GM12891 (cell line): ENCODE measurements around the gene RAB25.
"Not testable (repeated sequence)": the region's sequence is repeated elsewhere in the genome, so short reads cannot be mapped to it uniquely, and the experiment has no call there.

Experiments used
- DNase-seq: peaks from one replicate; pipeline ENCODE4 v3.0.0; 2011; ENCODE audit warnings: low spot score; ENCODE audit not compliant: insufficient read length
- FAIRE-seq: peaks from 2 replicates; lab custom pipeline; 2011; peaks lifted over from hg19 to GRCh38; lab: Jason Lieb, UNC
- PAX5 ChIP-seq: IDR thresholded peaks from 2 replicates; pipeline ENCODE4 v1.6.1; 2011; ENCODE audit warnings: low read length, moderate library complexity, mild to moderate bottlenecking; ENCODE audit not compliant: insufficient read depth, severe bottlenecking
- POLR2A ChIP-seq: IDR thresholded peaks from 2 replicates; pipeline ENCODE4 v1.6.1; 2011; ENCODE audit warnings: low read depth, low read length, control low read depth
- POLR2AphosphoS5 ChIP-seq: IDR thresholded peaks from 2 replicates; pipeline ENCODE4 v1.6.1; 2011; ENCODE audit warnings: low read depth, low read length, control low read depth
- POU2F2 ChIP-seq: IDR thresholded peaks from 2 replicates; pipeline ENCODE4 v1.6.1; 2011; ENCODE audit warnings: low read depth, mild to moderate bottlenecking, control low read depth, low read length, moderate library complexity
- SPI1 ChIP-seq: IDR thresholded peaks from 2 replicates; pipeline ENCODE4 v1.6.1; 2011; ENCODE audit warnings: low read depth, low read length, control low read depth
- TAF1 ChIP-seq: IDR thresholded peaks from 2 replicates; pipeline ENCODE4 v1.6.1; 2011; ENCODE audit warnings: low read depth, low read length, control low read depth

Gene RAB25

GRCh38 chr1:156069490-156070455 lies 8.8 kb downstream of the RAB25 start:
- DNase-seq (no peak), FAIRE-seq (no peak)
- TF ChIP-seq POLR2A, result no peak
- TF ChIP-seq POU2F2, result no peak
- no peak for TF ChIP-seq SPI1
- TF ChIP-seq PAX5, result no peak

DNA sequence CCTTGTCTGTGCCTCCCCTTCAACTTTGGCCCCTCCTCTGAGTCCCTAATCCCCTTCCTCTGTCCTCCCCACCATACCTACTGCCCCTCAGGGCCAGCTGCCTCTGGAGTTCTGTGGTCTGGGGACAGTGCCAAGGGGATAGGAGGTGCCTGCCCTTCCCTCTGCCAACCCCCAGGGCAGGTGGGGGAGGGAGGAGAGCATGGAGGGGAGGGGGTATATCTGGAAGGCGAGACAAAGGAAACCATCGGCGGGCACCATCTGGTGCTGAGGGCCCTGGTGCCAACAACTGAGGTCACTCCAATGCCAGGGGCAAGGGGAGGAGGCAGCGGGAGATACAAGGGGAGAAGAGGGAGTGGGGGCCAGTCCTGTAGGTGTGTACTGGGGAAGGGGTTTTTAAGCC lies 9.6 kb downstream of the RAB25 start:
- no peak for TF ChIP-seq SPI1
- TF ChIP-seq TAF1, result no peak
- no peak for TF ChIP-seq PAX5
- TF ChIP-seq POLR2A, result no peak
- TF ChIP-seq POLR2AphosphoS5, result no peak
- DNase-seq (no peak), FAIRE-seq (no peak)

DNA sequence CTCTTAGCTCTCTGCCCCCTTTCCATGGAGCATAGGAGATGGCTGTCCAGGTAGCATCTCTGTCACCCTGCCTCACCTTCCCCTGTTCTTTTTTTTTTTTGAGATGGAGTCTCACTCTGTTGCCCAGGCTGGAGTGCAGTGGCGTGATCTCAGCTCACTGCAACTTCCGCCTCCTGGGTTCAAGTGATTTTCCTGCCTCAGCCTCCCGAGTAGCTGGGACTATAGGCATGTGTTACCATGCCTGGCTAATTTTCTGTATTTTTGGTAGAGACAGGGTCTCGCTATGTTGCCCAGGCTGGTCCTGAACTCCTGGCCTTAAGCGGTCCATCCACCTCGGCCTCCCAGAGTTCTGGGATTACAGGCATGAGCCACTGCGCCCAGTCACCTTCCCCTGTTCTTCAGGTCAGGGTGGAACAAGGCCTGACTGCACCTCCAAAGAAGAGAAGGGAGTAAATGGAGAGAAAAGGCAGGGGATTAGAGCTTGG lies 10.4 kb downstream of the RAB25 start:
- FAIRE-seq, DNase-seq: not testable (repeated sequence)

DNA sequence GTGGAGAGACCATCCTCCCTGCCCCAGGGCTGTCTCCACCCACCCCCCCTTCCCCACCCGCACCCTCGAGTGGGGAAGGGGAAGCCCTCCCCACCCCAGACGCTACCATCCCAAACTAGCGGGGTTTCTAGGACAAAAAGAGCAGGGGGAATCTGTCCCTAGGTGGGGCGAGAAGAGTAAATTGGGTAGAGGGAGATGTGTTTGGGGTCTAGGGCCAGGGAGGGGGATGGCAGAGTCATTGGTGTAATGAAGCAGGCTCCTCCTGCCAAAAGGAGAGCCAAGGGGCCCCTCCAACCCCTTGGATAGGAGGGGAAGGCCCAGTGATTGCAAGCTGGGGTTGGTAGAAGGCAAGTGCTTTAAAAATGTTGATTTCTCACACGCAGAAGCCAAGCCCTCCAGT lies 11.3 kb downstream of the RAB25 start:
- no peak for DNase-seq
- no peak for FAIRE-seq
- TF ChIP-seq POLR2AphosphoS5, result no peak
- no peak for TF ChIP-seq TAF1
- no peak for TF ChIP-seq SPI1
- no peak for TF ChIP-seq POLR2A

- no peak for TF ChIP-seq SPI1
- no peak for TF ChIP-seq POLR2A
- TF ChIP-seq TAF1, result no peak
- TF ChIP-seq POLR2AphosphoS5, result no peak
- TF ChIP-seq PAX5, result no peak
- no peak for TF ChIP-seq POU2F2
- DNase-seq, result no peak
- FAIRE-seq, result no peak
These were observed 12.2 kb downstream of the RAB25 start for GRCh38 chr1:156073110-156073687.

DNA sequence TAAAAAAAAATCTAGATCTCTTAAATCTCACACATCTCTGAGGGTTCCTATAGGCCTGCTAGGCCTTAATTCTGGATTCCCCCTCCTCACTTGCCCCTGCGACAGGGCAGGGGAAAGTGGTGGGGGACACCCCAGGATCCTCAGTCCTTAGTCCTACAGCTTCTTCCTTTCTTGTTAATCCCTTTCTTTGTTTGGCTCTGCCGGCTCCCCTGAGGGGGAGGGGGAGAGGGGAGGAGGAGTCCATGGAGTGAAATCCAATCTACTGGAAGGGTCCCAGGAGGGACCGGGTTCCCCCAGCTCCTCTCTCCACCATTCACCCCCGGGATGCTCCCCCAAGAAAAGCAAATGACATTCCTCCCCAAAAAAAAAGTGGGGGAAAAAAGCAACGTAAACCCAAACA lies 12.8 kb downstream of the RAB25 start:
- DNase-seq (no peak), FAIRE-seq (no peak)
- TF ChIP-seq POLR2AphosphoS5 (no peak), POLR2A (no peak), PAX5 (no peak), POU2F2 (no peak), SPI1 (no peak), TAF1 (no peak)

GRCh38 chr1:156074661-156075060 lies 13.7 kb downstream of the RAB25 start:
- TF ChIP-seq POLR2AphosphoS5, result no peak
- no peak for TF ChIP-seq POU2F2
- TF ChIP-seq TAF1, result no peak
- TF ChIP-seq SPI1, result no peak
- no peak for TF ChIP-seq POLR2A
- no peak for TF ChIP-seq PAX5
- no peak for FAIRE-seq
- no peak for DNase-seq

DNA sequence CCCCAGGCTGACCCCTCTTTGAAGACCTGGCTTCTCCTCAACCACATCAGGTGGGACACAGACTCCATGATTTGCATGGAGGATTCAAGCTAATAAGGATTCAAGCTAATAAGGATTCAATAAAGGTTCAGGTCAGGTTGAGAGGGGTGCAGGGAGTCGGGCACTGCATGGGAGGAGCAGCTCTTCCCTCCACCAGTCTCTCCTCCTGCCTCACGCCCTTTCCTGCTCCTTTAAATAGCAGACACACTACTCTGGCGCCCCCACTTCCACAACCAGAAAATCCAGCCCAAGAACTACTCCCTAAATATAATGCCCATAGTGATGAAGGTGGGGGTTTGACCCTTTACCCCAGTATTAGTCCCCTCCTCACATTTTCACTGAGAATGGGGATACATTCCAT lies 14.2 kb downstream of the RAB25 start:
- TF ChIP-seq SPI1 (no peak), POU2F2 (no peak)
- DNase-seq (no peak), FAIRE-seq (no peak)

DNA sequence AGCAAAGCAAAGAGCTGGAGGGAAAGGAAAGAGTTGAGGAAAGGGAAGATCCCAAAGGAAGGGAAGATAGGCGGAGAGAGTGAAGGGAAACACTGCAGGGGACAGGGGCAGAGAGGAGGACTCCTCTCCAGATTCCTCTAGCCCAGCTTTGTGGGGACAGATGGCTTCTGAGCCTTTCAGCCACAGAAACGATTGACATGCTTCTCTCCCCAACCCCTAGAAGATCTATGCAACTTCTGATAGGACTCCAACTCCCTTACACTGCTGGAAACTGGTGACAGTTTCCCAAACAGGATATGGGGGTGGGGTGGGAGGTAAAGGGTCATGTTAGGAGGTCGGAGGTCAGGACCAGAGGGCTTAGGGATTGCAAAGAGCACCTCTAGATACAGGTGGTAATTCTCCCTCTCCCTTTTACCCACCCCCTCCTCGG lies 14.8 kb downstream of the RAB25 start:
- TF ChIP-seq TAF1 (peak; percentile 21; the same call in 1 of the 2 replicates), PAX5 (no peak)
- DNase-seq (no peak), FAIRE-seq (no peak)
